Adrenal gland (tissue), 12 donors: ENCODE measurements around the gene RAB40C. TPM values are rescaled to one million over a fixed set of nuclear protein-coding genes. Genes with fewer than 3 reads are reported as not detected.

Experiments used
- DNase-seq, 7 donors: peaks; one replicate each; pipeline ENCODE4 v3.0.0-alpha.2; 2019 to 2020
- H3K27ac ChIP-seq, 5 donors: fragments of 200-600 bp; sonication (generic) in 4 of 5; 1 replicate in 3 of 5; 2 replicates in 2 of 5; pipeline versions ENCODE4 v1.5.1 to v1.8.0; 2016 to 2020; ENCODE audit warnings: mild to moderate bottlenecking in 1 of 5
- H3K27me3 ChIP-seq: fragments of 200-600 bp; 2 replicates; pipeline ENCODE4 v1.8.0; 2021
- H3K36me3 ChIP-seq, 2 donors: fragments of 200-600 bp; replicated peaks in 1 of 2; 1 replicate in 1 of 2; 2 replicates in 1 of 2; pipeline versions ENCODE4 v1.5.1 to v1.8.0; 2018 to 2022
- H3K4me1 ChIP-seq, 2 donors: fragments of 200-600 bp; replicated peaks in 1 of 2; 1 replicate in 1 of 2; 2 replicates in 1 of 2; pipeline versions ENCODE4 v1.5.1 to v1.8.0; 2018 to 2021
- H3K4me3 ChIP-seq, 4 donors: fragments of 200-600 bp; sonication (generic) in 3 of 4; one replicate each; pipeline ENCODE4 v1.5.1; 2016 to 2018
- H3K9me3 ChIP-seq, 3 donors: fragments of 200-600 bp; sonication (generic) in 1 of 3; replicated peaks in 1 of 3; 1 replicate in 2 of 3; 2 replicates in 1 of 3; pipeline versions ENCODE4 v1.5.1 to v1.8.0; 2016 to 2021
- CTCF ChIP-seq, 6 experiments: fragments of 450-650 bp in 4 of 6; fragments of 200-600 bp in 2 of 6; sonication (generic) in 1 of 6; IDR thresholded peaks; 1 replicate in 5 of 6; 2 replicates in 1 of 6; pipeline versions ENCODE4 v1.5.1 to v1.8.0; 2016 to 2021; ENCODE audit warnings: antibody characterized with exemption in 6 of 6, mild to moderate bottlenecking in 2 of 6, moderate library complexity in 1 of 6
- POLR2A ChIP-seq, 2 donors: fragments of 450-650 bp; IDR thresholded peaks; one replicate each; pipeline ENCODE4 v1.6.1; 2017; ENCODE audit warnings: antibody characterized with exemption in 2 of 2, mild to moderate bottlenecking in 2 of 2, moderate library complexity in 1 of 2
- WGBS, 4 donors: extraction: QIAGEN DNeasy Blood & Tissue Kit in 2 of 4; methylation state at CpG; one replicate each; pipeline versions ENCODE4 v1.1.5 to v1.1.7; 2013 to 2017; 5-methylcytosine and 5-hydroxymethylcytosine counted together
- intact Hi-C, 2 donors: fragments of 100-400 bp; cut with DNase I; formaldehyde crosslinking; loops; one replicate each; pipeline versions ENCODE4 v1.14.1 to v1.15.0; 2022 to 2023
- polyA plus RNA-seq, 3 donors: library from polyadenylated mRNA; stranded (reverse); fragments of 200-250 nt in 2 of 3; fragments of 350-450 nt in 1 of 3; fragmentation: Illumina TruSeq in 1 of 3; extraction: RNeasy Lipid Tissue Mini Kit (QIAGEN cat#74804) in 1 of 3; gene quantifications; one replicate each; pipeline ENCODE4 v1.2.3, GENCODE V29; 2013 to 2014
- total RNA-seq, 9 donors: library from RNA; depleted of rRNA in 4 of 9; stranded (reverse); fragments of >200 nt in 4 of 9; fragments of 120-200 nt in 1 of 9; fragmentation: NEBNext Ultra II Directional in 1 of 9; extraction: Animal tissue kit (Norgen Biotek cat#: 25700) in 1 of 9; gene quantifications; one replicate each; pipeline versions ENCODE4 v1.1.0 to v1.2.4, GENCODE V29; 2013 to 2023
- donor health status: healthy with polysubstance abuse.
- donor health status: Bipolar disorder and iron deficiency.
- donor health status: DM: yes; HTN: yes; CAD: no.
- donor health status: DM: no; HTN: no; CAD: no.
- donor health status: DM: no; HTN: no; CAD: no.
- donor health status: DM: yes; HTN: yes; CAD: no.

Gene RAB40C
- total and polyA plus RNA-seq, 12 donors = 2.3 to 36.2 (median 15.8) TPM

- peak in 3 of 7 donors; percentile 9 to 36 (median 26) for DNase-seq
- Histone ChIP-seq H3K9me3 (no peaks in the 10 kb centered on the region), H3K36me3 (no peaks in the 10 kb centered on the region), H3K4me1 (peaks cover 44 to 45% of the 10 kb centered on the region in 2 donors), H3K27ac (peak overlapping the region; percentile 42 to 98 (median 89)), H3K27me3 (no peaks in the 10 kb centered on the region), H3K4me3 (no peak overlapping the region)
- intact Hi-C loops = no loop called here
- 44 to 58% (median 49%) methylated on average over 3 to 9 of the region's 9 CpGs for WGBS, 4 donors
- TF ChIP-seq POLR2A (IDR thresholded peaks at IDR 0.05) (no peak), CTCF (IDR thresholded peaks at IDR 0.05) (no peak)
Measured at GRCh38 chr16:638836-639235, 49.0 kb downstream of the RAB40C start.

GRCh38 chr16:640614-641013 is 50.7 kb downstream of the RAB40C start:
- peak in 1 of 7 donors; percentile 21 for DNase-seq
- Histone ChIP-seq H3K27me3 (no peaks in the 10 kb centered on the region), H3K4me1 (peaks cover 52 to 56% of the 10 kb centered on the region in 2 donors), H3K27ac (peak overlapping the region; percentile 85 to 100 (median 91)), H3K9me3 (no peaks in the 10 kb centered on the region), H3K4me3 (peak overlapping the region in 1 of 4 donors; percentile 97), H3K36me3 (no peaks in the 10 kb centered on the region)
- 17 to 76% (median 62%) methylated on average over 1 to 5 of the region's 5 CpGs for WGBS, 4 donors
- TF ChIP-seq CTCF (IDR thresholded peaks at IDR 0.05) (no peak), POLR2A (IDR thresholded peaks at IDR 0.05) (no peak)
- intact Hi-C loops = no loop called here

GRCh38 chr16:641326-642188 is 51.7 kb downstream of the RAB40C start, which contains the start of gene MCRIP2:
MCRIP2 (plus strand) TSS chr16:641828; CDS start chr16:641992, 164 bp downstream.
- H3K4me1 ChIP-seq = peaks cover 61 to 64% of the 10 kb centered on the region in 2 donors
- intact Hi-C loops = no loop called here
- DNase-seq = peak; percentile 91 to 94 (median 92)
- peak within 1 kb of the TSS; percentile 85 to 100 (median 93) for H3K27ac ChIP-seq
- H3K9me3 ChIP-seq = no peaks in the 10 kb centered on the region
- TF ChIP-seq CTCF (IDR thresholded peaks at IDR 0.05) (peak in 1 of 6 experiments; percentile 10), POLR2A (IDR thresholded peaks at IDR 0.05) (peak; percentile 44 to 92)
- H3K4me3 ChIP-seq = peak within 1 kb of the TSS; percentile 40 to 97 (median 46)
- no peaks in the 10 kb centered on the region for H3K27me3 ChIP-seq
- H3K36me3 ChIP-seq = no peaks in the 10 kb centered on the region
- WGBS, 4 donors = 0 to 2% (median 1%) methylated on average over 1 to 81 of the region's 81 CpGs; no CpG with 5 or more reads in 1 of the 4 donors

GRCh38 chr16:642189-643049 is 52.6 kb downstream of the RAB40C start:
- 3 to 11% (median 4%) methylated on average over 13 to 72 of the region's 72 CpGs for WGBS, 4 donors
- H3K4me3 ChIP-seq = peak overlapping the region; percentile 40 to 97 (median 46)
- no peaks in the 10 kb centered on the region for H3K27me3 ChIP-seq
- TF ChIP-seq CTCF (IDR thresholded peaks at IDR 0.05) = no peak
- no peak for TF ChIP-seq POLR2A (IDR thresholded peaks at IDR 0.05)
- peaks cover 67 to 70% of the 10 kb centered on the region in 2 donors for H3K4me1 ChIP-seq
- no peaks in the 10 kb centered on the region for H3K9me3 ChIP-seq
- H3K27ac ChIP-seq = peak overlapping the region; percentile 85 to 100 (median 93)
- intact Hi-C loops = no loop called here
- peak; percentile 79 to 86 (median 84) for DNase-seq
- H3K36me3 ChIP-seq = no peaks in the 10 kb centered on the region
